SK-N-SH (cell line): Measurements from ENCODE around the gene STX1B. TPM values are rescaled to one million over a fixed set of nuclear protein-coding genes. Genes with fewer than 3 reads are reported as not detected.

Source experiments
- CTCF ChIA-PET: fragments of 300-600, 350-600 bp; formaldehyde crosslinking; extraction: SDS; loops from one replicate; lab custom pipeline; 2021; lab: Yijun Ruan, JAX
- POLR2A ChIA-PET: fragments of 350-600 bp; sonication (Branson Sonifier 250); formaldehyde crosslinking; extraction: SDS; loops from one replicate; lab custom pipeline; 2020; ENCODE audit warnings: antibody characterized with exemption, inconsistent platforms; lab: Yijun Ruan, JAX
- DNase-seq: peaks from one replicate; pipeline ENCODE4 v3.0.0; 2012
- H2AFZ ChIP-seq: fragments of 200-600 bp; sonication (generic); 2 replicates; pipeline ENCODE4 v1.8.1; 2016; ENCODE audit warnings: antibody characterized with exemption, mild to moderate bottlenecking, low read depth
- H3F3A ChIP-seq: fragments of 200-600 bp; sonication (generic); replicated peaks from 2 replicates; pipeline ENCODE3; 2016; ENCODE audit warnings: antibody characterized with exemption, mild to moderate bottlenecking; ENCODE audit not compliant: insufficient read depth
- H3K27ac ChIP-seq, 2 experiments: fragments of 200-500 bp in 1 of 2; fragments of 200-600 bp in 1 of 2; sonication (Bioruptor generic) in 1 of 2; sonication (generic), shearing (Covaris generic) in 1 of 2; 2 replicates each; pipeline versions ENCODE4 v1.5.1 to v1.6.1; 2014 to 2016; ENCODE audit warnings: low read depth in 2 of 2, inconsistent platforms in 1 of 2, low read length in 1 of 2, mild to moderate bottlenecking in 1 of 2, mixed read lengths in 1 of 2
- H3K27me3 ChIP-seq: fragments of 200-600 bp; sonication (generic), shearing (Covaris generic); 2 replicates; pipeline ENCODE4 v1.6.1; 2016; ENCODE audit warnings: mixed run types; ENCODE audit not compliant: insufficient read depth
- H3K36me3 ChIP-seq, 2 experiments: fragments of 200-500 bp in 1 of 2; fragments of 200-600 bp in 1 of 2; sonication (Bioruptor generic) in 1 of 2; sonication (generic) in 1 of 2; replicated peaks in 1 of 2; 2 replicates each; pipeline versions ENCODE3 to v1.5.1; 2014 to 2016; ENCODE audit warnings: low read length in 1 of 2, mild to moderate bottlenecking in 1 of 2; ENCODE audit not compliant: insufficient read depth in 2 of 2, control insufficient read depth in 1 of 2
- H3K4me1 ChIP-seq, 2 experiments: fragments of 200-500 bp in 1 of 2; fragments of 200-600 bp in 1 of 2; sonication (Bioruptor generic) in 1 of 2; sonication (generic), shearing (Covaris generic) in 1 of 2; 2 replicates each; pipeline versions ENCODE4 v1.5.1 to v1.6.1; 2014 to 2016; ENCODE audit warnings: low read depth in 1 of 2, low read length in 1 of 2, mixed run types in 1 of 2; ENCODE audit not compliant: insufficient read depth in 2 of 2, control insufficient read depth in 1 of 2
- H3K4me2 ChIP-seq: fragments of 200-600 bp; sonication (generic), shearing (Covaris generic); 2 replicates; pipeline ENCODE4 v1.6.1; 2017; ENCODE audit warnings: mixed run types
- H3K4me3 ChIP-seq, 2 experiments: fragments of 200-500 bp in 1 of 2; fragments of 200-600 bp in 1 of 2; sonication (Bioruptor generic) in 1 of 2; sonication (generic), shearing (Covaris generic) in 1 of 2; 2 replicates each; pipeline versions ENCODE4 v1.5.1 to v1.8.1; 2014 to 2016; ENCODE audit warnings: low read depth in 2 of 2, inconsistent platforms in 1 of 2, low read length in 1 of 2, mild to moderate bottlenecking in 1 of 2, mixed read lengths in 1 of 2, moderate library complexity in 1 of 2
- H3K79me2 ChIP-seq: fragments of 200-600 bp; sonication (generic); 2 replicates; pipeline ENCODE4 v1.8.1; 2017; ENCODE audit warnings: mild to moderate bottlenecking; ENCODE audit not compliant: insufficient read depth
- H3K9ac ChIP-seq: fragments of 200-600 bp; sonication (generic); 2 replicates; pipeline ENCODE4 v1.6.1; 2017; ENCODE audit warnings: mixed run types
- H3K9me2 ChIP-seq: fragments of 200-600 bp; sonication (generic); 2 replicates; pipeline ENCODE4 v1.6.1; 2017; ENCODE audit warnings: mixed run types
- H3K9me3 ChIP-seq: fragments of 200-600 bp; sonication (generic); 2 replicates; pipeline ENCODE4 v1.6.1; 2017; ENCODE audit warnings: mixed run types, mild to moderate bottlenecking, moderate library complexity
- H4K20me1 ChIP-seq: fragments of 200-600 bp; sonication (generic); 2 replicates; pipeline ENCODE4 v1.6.1; 2017; ENCODE audit warnings: mild to moderate bottlenecking, mixed run types; ENCODE audit not compliant: insufficient read depth
- CHD2 ChIP-seq: fragments of 150-350 bp; IDR thresholded peaks from 2 replicates; pipeline ENCODE4 v1.6.1; 2018; ENCODE audit warnings: low read length; ENCODE audit not compliant: partially characterized antibody
- EZH2phosphoT487 ChIP-seq: fragments of 200-600 bp; sonication (generic); IDR thresholded peaks from 2 replicates; pipeline ENCODE4 v1.6.1; 2017; ENCODE audit warnings: low read depth, mixed run types, mild to moderate bottlenecking, antibody characterized with exemption, moderate library complexity, borderline replicate concordance
- GABPA ChIP-seq: IDR thresholded peaks from 2 replicates; pipeline ENCODE4 v1.4.0; 2012; ENCODE audit warnings: low read depth, mild to moderate bottlenecking
- GATA2 ChIP-seq: sonication (generic); formaldehyde crosslinking; IDR thresholded peaks from 2 replicates; pipeline ENCODE4 v1.5.0; 2020; ENCODE audit warnings: mild to moderate bottlenecking, missing genetic modification reagents
- IRF3 ChIP-seq: fragments of 150-350 bp; IDR thresholded peaks from 2 replicates; pipeline ENCODE4 v1.6.1; 2016; ENCODE audit warnings: mild to moderate bottlenecking, low read depth, low read length
- JUND ChIP-seq: IDR thresholded peaks from 2 replicates; pipeline ENCODE4 v1.4.0; 2012
- MXI1 ChIP-seq: IDR thresholded peaks from 2 replicates; pipeline ENCODE4 v1.6.1; 2012; ENCODE audit warnings: mild to moderate bottlenecking, low read depth, low read length, improper control_type of control experiment
- NRF1 ChIP-seq: IDR thresholded peaks from 2 replicates; pipeline ENCODE4 v1.6.1; 2012; ENCODE audit warnings: low read depth, mild to moderate bottlenecking, low read length
- TEAD4 ChIP-seq: IDR thresholded peaks from 2 replicates; pipeline ENCODE4 v1.4.0; 2012; ENCODE audit warnings: mild to moderate bottlenecking, borderline replicate concordance; ENCODE audit not compliant: insufficient read depth
- USF1 ChIP-seq: IDR thresholded peaks from 2 replicates; pipeline ENCODE4 v1.4.0; 2012; ENCODE audit warnings: low read depth, borderline replicate concordance
- ZBTB33 ChIP-seq: IDR thresholded peaks from 2 replicates; pipeline ENCODE4 v1.4.0; 2012; ENCODE audit warnings: low read depth, borderline replicate concordance
- WGBS: methylation state at CpG from one replicate; pipeline ENCODE4 v1.1.6; 2017; ENCODE audit warnings: low lambda C conversion rate; 5-methylcytosine and 5-hydroxymethylcytosine counted together
- polyA plus RNA-seq, 3 experiments: library from polyadenylated mRNA; depleted of rRNA; stranded (reverse); fragments of >200 nt; gene quantifications; 2 replicates each; pipeline ENCODE4 v1.2.3, GENCODE V29; 2012
- TF ChIP-seq, protein P1 (sequence below): IDR thresholded peaks from 2 replicates; pipeline ENCODE4 v1.4.0; 2012; ENCODE audit warnings: low read depth

The STX1B gene
- polyA plus RNA-seq, 1 of the 3 experiments (the other 2 are of a cell fraction), result 21.2 TPM

GRCh38 chr16:30965436-30965835 is 45.0 kb downstream of the STX1B start (continued):
- TF ChIP-seq, protein P1, sequence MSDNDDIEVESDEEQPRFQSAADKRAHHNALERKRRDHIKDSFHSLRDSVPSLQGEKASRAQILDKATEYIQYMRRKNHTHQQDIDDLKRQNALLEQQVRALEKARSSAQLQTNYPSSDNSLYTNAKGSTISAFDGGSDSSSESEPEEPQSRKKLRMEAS, result no peak
- TF ChIP-seq GABPA, result no peak
- TF ChIP-seq GATA2 (CRISPR knock-in tag), result no peak
- TF ChIP-seq JUND, result no peak
- TF ChIP-seq NRF1, result no peak
- no peak for TF ChIP-seq IRF3
- no peak for TF ChIP-seq MXI1
- no peak for TF ChIP-seq EZH2phosphoT487
- no peak for TF ChIP-seq TEAD4

DNA sequence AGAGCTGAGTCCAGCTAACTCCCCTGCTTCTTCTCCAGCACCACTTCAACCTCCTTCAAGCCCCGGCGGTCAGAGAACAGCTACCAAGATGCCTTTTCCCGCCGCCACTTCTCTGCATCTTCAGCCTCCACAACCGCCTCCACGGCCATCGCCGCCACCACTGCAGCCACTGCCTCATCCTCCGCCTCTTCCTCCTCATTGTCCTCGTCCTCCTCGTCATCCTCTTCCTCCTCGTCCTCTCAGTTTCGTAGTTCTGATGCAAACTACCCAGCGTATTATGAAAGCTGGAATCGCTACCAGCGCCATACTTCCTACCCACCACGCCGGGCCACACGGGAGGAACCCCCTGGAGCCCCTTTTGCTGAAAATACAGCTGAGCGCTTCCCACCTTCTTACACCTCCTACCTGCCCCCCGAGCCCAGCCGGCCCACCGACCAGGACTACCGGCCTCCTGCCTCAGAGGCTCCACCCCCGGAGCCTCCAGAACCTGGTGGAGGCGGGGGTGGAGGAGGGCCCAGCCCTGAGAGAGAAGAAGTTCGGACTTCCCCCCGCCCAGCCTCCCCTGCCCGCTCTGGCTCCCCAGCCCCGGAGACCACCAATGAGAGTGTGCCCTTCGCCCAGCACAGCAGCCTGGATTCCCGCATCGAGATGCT is 45.7 kb downstream of the STX1B start:
- Histone ChIP-seq H4K20me1 (no peaks in the 10 kb centered on the region), H3K9ac (no peak overlapping the region), H3F3A (no peaks in the 10 kb centered on the region), H3K27ac (no peak overlapping the region), H3K27me3 (no peaks in the 10 kb centered on the region), H3K79me2 (peaks cover 14% of the 10 kb centered on the region), H3K4me2 (no peak overlapping the region), H3K9me2 (no peaks in the 10 kb centered on the region), H2AFZ (no peak overlapping the region), H3K4me1 (no peaks in the 10 kb centered on the region), H3K9me3 (no peaks in the 10 kb centered on the region), H3K4me3 (no peak overlapping the region), H3K36me3 (peaks cover 67 to 69% of the 10 kb centered on the region in 2 experiments)
- 95% methylated on average over 29 of the region's 33 CpGs for WGBS
- POLR2A ChIA-PET, result no interaction called here
- DNase-seq, result no peak
- CTCF ChIA-PET, result interaction anchor here (0.6 to 3.7 kb wide), 4 partner anchors 11 to 898 kb away, joined by 3 to 21 read pairs (median 6); partner anchors contain the start of gene HSD3B7
- TF ChIP-seq USF1 (no peak), ZBTB33 (no peak), CHD2 (no peak)
